ENCODE data around the gene OR51V1. TPM values are rescaled to one million over a fixed set of nuclear protein-coding genes. Genes with fewer than 3 reads are reported as not detected.

The OR51V1 gene
- total RNA-seq, 1 experiment from 2014 or later = not detected

GRCh38 chr11:5223146-5223545 lies 22.7 kb upstream of the OR51V1 start:
- POLR2A ChIA-PET = no interaction called here
- Histone ChIP-seq H3K4me3 (ENCODE audit: low read depth, low read length) (no peak overlapping the region), H3K9me3 (no peaks in the 10 kb centered on the region), H3K36me3 (ENCODE audit: control insufficient read depth, insufficient read depth, low read length) (no peaks in the 10 kb centered on the region), H3K4me1 (no peaks in the 10 kb centered on the region), H3K27me3 (replicated peaks; ENCODE audit: control insufficient read depth, insufficient read depth, low read length) (no peaks in the 10 kb centered on the region)
- no peaks in the 10 kb centered on the region for H3K4me1 Mint-ChIP-seq (ENCODE audit: low read depth, unreplicated experiment)
- CTCF ChIA-PET = no interaction called here
- no peak overlapping the region for H3K4me3 Mint-ChIP-seq (ENCODE audit: unreplicated experiment)
- DNase-seq = no peak
- TF ChIP-seq, protein P1, sequence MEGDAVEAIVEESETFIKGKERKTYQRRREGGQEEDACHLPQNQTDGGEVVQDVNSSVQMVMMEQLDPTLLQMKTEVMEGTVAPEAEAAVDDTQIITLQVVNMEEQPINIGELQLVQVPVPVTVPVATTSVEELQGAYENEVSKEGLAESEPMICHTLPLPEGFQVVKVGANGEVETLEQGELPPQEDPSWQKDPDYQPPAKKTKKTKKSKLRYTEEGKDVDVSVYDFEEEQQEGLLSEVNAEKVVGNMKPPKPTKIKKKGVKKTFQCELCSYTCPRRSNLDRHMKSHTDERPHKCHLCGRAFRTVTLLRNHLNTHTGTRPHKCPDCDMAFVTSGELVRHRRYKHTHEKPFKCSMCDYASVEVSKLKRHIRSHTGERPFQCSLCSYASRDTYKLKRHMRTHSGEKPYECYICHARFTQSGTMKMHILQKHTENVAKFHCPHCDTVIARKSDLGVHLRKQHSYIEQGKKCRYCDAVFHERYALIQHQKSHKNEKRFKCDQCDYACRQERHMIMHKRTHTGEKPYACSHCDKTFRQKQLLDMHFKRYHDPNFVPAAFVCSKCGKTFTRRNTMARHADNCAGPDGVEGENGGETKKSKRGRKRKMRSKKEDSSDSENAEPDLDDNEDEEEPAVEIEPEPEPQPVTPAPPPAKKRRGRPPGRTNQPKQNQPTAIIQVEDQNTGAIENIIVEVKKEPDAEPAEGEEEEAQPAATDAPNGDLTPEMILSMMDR (IDR thresholded peaks at IDR 0.05; ENCODE audit: insufficient read depth in 1 of 2, low read depth in 1 of 2, low read length in 1 of 2, severe bottlenecking in 1 of 2, unreplicated experiment in 1 of 2) = no peak
- intact Hi-C loops (cut with micrococcal nuclease; ENCODE audit: unreplicated experiment) = no loop called here
- H3K9me3 Mint-ChIP-seq (ENCODE audit: unreplicated experiment) = peaks cover 9% of the 10 kb centered on the region
- BruUV-seq (replicated peaks) = no TSS peak
- H3K36me3 Mint-ChIP-seq (ENCODE audit: insufficient read depth, unreplicated experiment) = no peaks in the 10 kb centered on the region
- H3K27me3 Mint-ChIP-seq (ENCODE audit: insufficient read depth, unreplicated experiment) = peaks cover 3% of the 10 kb centered on the region
- H3K27ac Mint-ChIP-seq (ENCODE audit: unreplicated experiment) = no peak overlapping the region

DNA sequence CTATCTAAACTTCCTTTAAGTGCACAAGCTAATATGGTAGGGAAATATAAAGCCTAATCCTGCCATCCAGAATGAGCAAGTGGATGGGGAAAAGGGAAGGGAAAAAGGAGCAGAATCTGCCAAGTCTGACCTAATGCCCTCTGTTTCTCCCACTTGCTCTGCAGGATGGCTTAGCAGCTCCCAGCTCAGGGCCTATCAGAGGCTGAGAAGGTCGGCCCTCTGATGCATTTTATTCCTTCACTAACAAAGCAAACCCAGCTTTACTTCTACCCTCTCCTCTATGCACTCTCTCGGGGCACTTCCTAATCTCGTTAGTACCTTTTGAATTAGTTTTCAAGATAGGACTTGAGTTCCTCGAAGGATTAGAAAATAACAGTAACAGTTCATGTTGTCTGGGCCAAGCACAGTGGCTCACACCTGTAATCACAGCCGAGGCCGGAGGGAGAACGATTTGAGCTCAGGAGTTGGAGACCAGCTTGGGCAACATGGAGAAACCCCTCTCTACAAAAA lies 9.9 kb upstream of the OR51V1 start:
- no peaks in the 10 kb centered on the region for H3K9me3 ChIP-seq
- no peak for DNase-seq
- no peaks in the 10 kb centered on the region for H3K36me3 ChIP-seq (ENCODE audit: control insufficient read depth, insufficient read depth, low read length)
- ChIA-PET CTCF (interaction anchor here (1.1 kb wide), 1 partner anchor 174 kb away, joined by 3 read pairs; no protein-coding TSS in a partner anchor), POLR2A (no interaction called here)
- H3K4me1 Mint-ChIP-seq (ENCODE audit: low read depth, unreplicated experiment) = no peaks in the 10 kb centered on the region
- no peak overlapping the region for H3K4me3 Mint-ChIP-seq (ENCODE audit: unreplicated experiment)
- BruUV-seq (replicated peaks) = no TSS peak
- TF ChIP-seq, protein P1 (IDR thresholded peaks at IDR 0.05; ENCODE audit: insufficient read depth in 1 of 2, low read depth in 1 of 2, low read length in 1 of 2, severe bottlenecking in 1 of 2, unreplicated experiment in 1 of 2) = no peak
- H3K4me1 ChIP-seq = no peaks in the 10 kb centered on the region
- H3K27me3 Mint-ChIP-seq (ENCODE audit: insufficient read depth, unreplicated experiment) = no peaks in the 10 kb centered on the region
- no peaks in the 10 kb centered on the region for H3K9me3 Mint-ChIP-seq (ENCODE audit: unreplicated experiment)
- intact Hi-C loops (cut with micrococcal nuclease; ENCODE audit: unreplicated experiment) = no loop called here
- H3K27ac Mint-ChIP-seq (ENCODE audit: unreplicated experiment) = no peak overlapping the region
- no peaks in the 10 kb centered on the region for H3K36me3 Mint-ChIP-seq (ENCODE audit: insufficient read depth, unreplicated experiment)
- H3K4me3 ChIP-seq (ENCODE audit: low read depth, low read length) = no peak overlapping the region
- H3K27me3 ChIP-seq (replicated peaks; ENCODE audit: control insufficient read depth, insufficient read depth, low read length) = no peaks in the 10 kb centered on the region

- Histone ChIP-seq H3K27me3 (replicated peaks; ENCODE audit: control insufficient read depth, insufficient read depth, low read length) (no peaks in the 10 kb centered on the region), H3K4me1 (no peaks in the 10 kb centered on the region), H3K36me3 (ENCODE audit: control insufficient read depth, insufficient read depth, low read length) (no peaks in the 10 kb centered on the region), H3K4me3 (ENCODE audit: low read depth, low read length) (no peak overlapping the region), H3K9me3 (no peaks in the 10 kb centered on the region)
- no peaks in the 10 kb centered on the region for H3K4me1 Mint-ChIP-seq (ENCODE audit: low read depth, unreplicated experiment)
- H3K27me3 Mint-ChIP-seq (ENCODE audit: insufficient read depth, unreplicated experiment) = peaks cover 8% of the 10 kb centered on the region
- peak; percentile 42 to 61 for DNase-seq
- BruUV-seq (replicated peaks) = no TSS peak
- no peaks in the 10 kb centered on the region for H3K36me3 Mint-ChIP-seq (ENCODE audit: insufficient read depth, unreplicated experiment)
- CTCF ChIA-PET = no interaction called here
- TF ChIP-seq, protein P1 (IDR thresholded peaks at IDR 0.05; ENCODE audit: insufficient read depth in 1 of 2, low read depth in 1 of 2, low read length in 1 of 2, severe bottlenecking in 1 of 2, unreplicated experiment in 1 of 2) = peak; percentile 49 to 73
- no peak overlapping the region for H3K27ac Mint-ChIP-seq (ENCODE audit: unreplicated experiment)
- H3K9me3 Mint-ChIP-seq (ENCODE audit: unreplicated experiment) = no peaks in the 10 kb centered on the region
- intact Hi-C loops (cut with micrococcal nuclease; ENCODE audit: unreplicated experiment) = loop anchor here (1.0 to 10.0 kb wide), 6 partner anchors 80 to 604 kb away; partner anchors contain the start of gene OR52N2
- POLR2A ChIA-PET = no interaction called here
- no peak overlapping the region for H3K4me3 Mint-ChIP-seq (ENCODE audit: unreplicated experiment)
Observed at GRCh38 chr11:5204787-5205186, 4.3 kb upstream of the OR51V1 start.
